Stomach smooth muscle (tissue), 2 donors: ENCODE results near the gene MLXIPL.
"Not testable (repeated sequence)": the region's sequence is repeated elsewhere in the genome, so short reads cannot be mapped to it uniquely, and the experiment has no call there.

Experiments used
- H3K27ac ChIP-seq: one replicate; pipeline ENCODE4 v1.7.0; 2013; ENCODE audit warnings: mild to moderate bottlenecking, low read length, inconsistent platforms
- H3K27me3 ChIP-seq, 2 donors: one replicate each; pipeline ENCODE4 v1.7.0; 2013; ENCODE audit warnings: low read length in 2 of 2; ENCODE audit not compliant: insufficient read depth in 2 of 2, control insufficient read depth in 1 of 2
- H3K36me3 ChIP-seq, 2 donors: one replicate each; pipeline ENCODE4 v1.7.0; 2013; ENCODE audit warnings: low read length in 2 of 2; ENCODE audit not compliant: control insufficient read depth in 2 of 2, insufficient read depth in 2 of 2
- H3K4me1 ChIP-seq: one replicate; pipeline ENCODE4 v1.7.0; 2013; ENCODE audit warnings: low read length; ENCODE audit not compliant: control insufficient read depth, insufficient read depth
- H3K4me3 ChIP-seq, 2 donors: one replicate each; pipeline ENCODE4 v1.7.0; 2013; ENCODE audit warnings: low read length in 2 of 2
- H3K9ac ChIP-seq, 2 donors: one replicate each; pipeline ENCODE4 v1.7.0; 2013; ENCODE audit warnings: low read length in 2 of 2, mild to moderate bottlenecking in 1 of 2
- H3K9me3 ChIP-seq, 2 donors: one replicate each; pipeline ENCODE4 v1.7.0; 2013; ENCODE audit warnings: low read length in 2 of 2; ENCODE audit not compliant: control insufficient read depth in 2 of 2
- donor health status: healthy.
- donor health status: Pancreatic carcinoma.

Gene MLXIPL

GRCh38 chr7:73573791-73574190 lies 50.5 kb downstream of the MLXIPL start:
- no peak overlapping the region for H3K27ac ChIP-seq
- H3K4me1 ChIP-seq: peaks cover 17% of the 10 kb centered on the region
- no peaks in the 10 kb centered on the region for H3K9me3 ChIP-seq
- H3K4me3 ChIP-seq: no peak overlapping the region
- peaks cover 37 to 45% of the 10 kb centered on the region in 2 donors for H3K36me3 ChIP-seq
- H3K27me3 ChIP-seq: no peaks in the 10 kb centered on the region
- H3K9ac ChIP-seq: no peak overlapping the region

- H3K36me3 ChIP-seq: peaks cover 37 to 45% of the 10 kb centered on the region in 2 donors
- H3K9ac ChIP-seq: no peak overlapping the region
Measured at GRCh38 chr7:73573276-73573675, 51.0 kb downstream of the MLXIPL start.

GRCh38 chr7:73572767-73573186 lies 51.5 kb downstream of the MLXIPL start:
- no peak overlapping the region for H3K4me3 ChIP-seq
- H3K27ac ChIP-seq: no peak overlapping the region
- no peaks in the 10 kb centered on the region for H3K27me3 ChIP-seq
- peaks cover 15% of the 10 kb centered on the region for H3K4me1 ChIP-seq
- H3K36me3 ChIP-seq: peaks cover 37 to 45% of the 10 kb centered on the region in 2 donors
- no peak overlapping the region for H3K9ac ChIP-seq
- H3K9me3 ChIP-seq: no peaks in the 10 kb centered on the region

More at GRCh38 chr7:73573276-73573675, 51.0 kb downstream of the MLXIPL start:
- Histone ChIP-seq H3K9me3 (no peaks in the 10 kb centered on the region), H3K4me3 (no peak overlapping the region), H3K27me3 (no peaks in the 10 kb centered on the region), H3K27ac (no peak overlapping the region), H3K4me1 (peaks cover 17% of the 10 kb centered on the region)

- H3K27me3 ChIP-seq: no peaks in the 10 kb centered on the region
- H3K4me1 ChIP-seq: no peaks in the 10 kb centered on the region
- no peak overlapping the region for H3K9ac ChIP-seq
- H3K36me3 ChIP-seq: peaks cover 37 to 43% of the 10 kb centered on the region in 2 donors
- no peak overlapping the region for H3K27ac ChIP-seq
- H3K9me3 ChIP-seq: no peaks in the 10 kb centered on the region
- H3K4me3 ChIP-seq: no peak overlapping the region
Measured at GRCh38 chr7:73570977-73571376, 53.3 kb downstream of the MLXIPL start.

- Histone ChIP-seq H3K27ac (no peak overlapping the region), H3K4me3 (no peak overlapping the region), H3K27me3 (no peaks in the 10 kb centered on the region), H3K9me3 (no peaks in the 10 kb centered on the region), H3K36me3 (peaks cover 37 to 43% of the 10 kb centered on the region in 2 donors), H3K9ac (no peak overlapping the region), H3K4me1 (no peaks in the 10 kb centered on the region)
Measured at GRCh38 chr7:73570521-73570920, 53.8 kb downstream of the MLXIPL start.

- no peak overlapping the region for H3K27ac ChIP-seq
- H3K9me3 ChIP-seq: no peaks in the 10 kb centered on the region
- H3K9ac ChIP-seq: no peak overlapping the region
- H3K36me3 ChIP-seq: peaks cover 30 to 38% of the 10 kb centered on the region in 2 donors
- no peak overlapping the region for H3K4me3 ChIP-seq
- no peaks in the 10 kb centered on the region for H3K4me1 ChIP-seq
- H3K27me3 ChIP-seq: no peaks in the 10 kb centered on the region
Measured at GRCh38 chr7:73569042-73569608, 55.2 kb downstream of the MLXIPL start.

- Histone ChIP-seq H3K4me3 (no peak overlapping the region), H3K4me1 (no peaks in the 10 kb centered on the region), H3K27ac (no peak overlapping the region), H3K27me3 (no peaks in the 10 kb centered on the region), H3K9me3 (no peaks in the 10 kb centered on the region), H3K36me3 (peaks cover 20 to 28% of the 10 kb centered on the region in 2 donors), H3K9ac (no peak overlapping the region)
Measured at GRCh38 chr7:73567846-73568685, 56.3 kb downstream of the MLXIPL start.

- Histone ChIP-seq H3K4me3 (no peak overlapping the region), H3K4me1 (no peaks in the 10 kb centered on the region), H3K27ac (no peak overlapping the region), H3K36me3 (peaks cover 11 to 18% of the 10 kb centered on the region in 2 donors), H3K27me3 (no peaks in the 10 kb centered on the region), H3K9ac (no peak overlapping the region), H3K9me3 (no peaks in the 10 kb centered on the region)
Measured at GRCh38 chr7:73567140-73567539, 57.2 kb downstream of the MLXIPL start.

- H3K9ac ChIP-seq, H3K27me3 ChIP-seq, H3K27ac ChIP-seq, H3K9me3 ChIP-seq, H3K4me1 ChIP-seq: not testable (repeated sequence)
- Histone ChIP-seq H3K4me3 (peak overlapping the region in 1 of 2 donors; percentile 35), H3K36me3 (peaks cover 9 to 16% of the 10 kb centered on the region in 2 donors)
Measured at GRCh38 chr7:73566431-73566830, 57.9 kb downstream of the MLXIPL start.

GRCh38 chr7:73565675-73566340 lies 58.5 kb downstream of the MLXIPL start:
- peak overlapping the region in 1 of 2 donors; percentile 35 for H3K4me3 ChIP-seq
- H3K9me3 ChIP-seq: no peaks in the 10 kb centered on the region
- H3K27me3 ChIP-seq: no peaks in the 10 kb centered on the region
- H3K36me3 ChIP-seq: peaks cover 7 to 11% of the 10 kb centered on the region in 2 donors
- H3K4me1 ChIP-seq: no peaks in the 10 kb centered on the region
- H3K9ac ChIP-seq: no peak overlapping the region
- no peak overlapping the region for H3K27ac ChIP-seq
